ENCODE results near the gene ULK1.

ULK1 gene

GRCh38 chr12:131962069-131962468, 67.6 kb downstream of the ULK1 start:
- Histone ChIP-seq H3K79me1 (ENCODE audit: low read depth, low read length) (peaks cover 9% of the 10 kb centered on the region), H3K36me3 (replicated peaks in 1 of 2; ENCODE audit: control insufficient read depth in 2 of 2, insufficient read depth in 2 of 2, low read length in 2 of 2) (peaks cover 7 to 64% of the 10 kb centered on the region in 2 donors), H3K9me3 (replicated peaks in 1 of 2; ENCODE audit: control insufficient read depth in 2 of 2, insufficient read depth in 1 of 2, low read depth in 1 of 2, low read length in 2 of 2) (no peaks in the 10 kb centered on the region), H2BK120ac (ENCODE audit: low read depth, low read length) (no peak overlapping the region), H2AFZ (ENCODE audit: low read length) (no peak overlapping the region), H3K14ac (ENCODE audit: low read length) (no peak overlapping the region), H3K4ac (ENCODE audit: low read length) (no peak overlapping the region), H4K8ac (ENCODE audit: low read depth, low read length) (no peak overlapping the region), H3K4me3 (ENCODE audit: low read length in 2 of 2) (no peak overlapping the region), H3K27ac (replicated peaks; ENCODE audit: low read length) (no peak overlapping the region), H3K23ac (ENCODE audit: low read depth, low read length, poor library complexity) (no peak overlapping the region), H2AK5ac (ENCODE audit: low read depth, low read length) (no peak overlapping the region), H4K91ac (ENCODE audit: low read depth, low read length, poor library complexity) (no peak overlapping the region), H2BK12ac (ENCODE audit: low read length) (no peak overlapping the region), H3K4me2 (ENCODE audit: insufficient read depth, low read length, poor library complexity, severe bottlenecking) (no peak overlapping the region), H3K9ac (ENCODE audit: low read depth, low read length, poor library complexity) (peak overlapping the region; percentile 21), H2BK15ac (ENCODE audit: low read length) (no peak overlapping the region), H2BK5ac (ENCODE audit: low read length) (no peak overlapping the region), H3K27me3 (ENCODE audit: control insufficient read depth in 3 of 3, insufficient read depth in 3 of 3, low read depth in 1 of 3, low read length in 3 of 3) (no peaks in the 10 kb centered on the region), H3K4me1 (ENCODE audit: control insufficient read depth in 2 of 2, insufficient read depth in 1 of 2, low read depth in 1 of 2, low read length in 2 of 2) (no peaks in the 10 kb centered on the region), H3K18ac (ENCODE audit: low read length) (no peak overlapping the region)
- no CpG with 5 or more reads among the region's 8 CpGs for WGBS, 2 donors (ENCODE audit: extremely low coverage in 2 of 2, insufficient read length in 2 of 2, insufficient replicate concordance in 1 of 2)
- no peak for DNase-seq (ENCODE audit: low spot score)

GRCh38 chr12:131963381-131963780, 69.0 kb downstream of the ULK1 start:
- Histone ChIP-seq H3K36me3 (replicated peaks in 1 of 2; ENCODE audit: control insufficient read depth in 2 of 2, insufficient read depth in 2 of 2, low read length in 2 of 2) (peaks cover 7 to 63% of the 10 kb centered on the region in 2 donors), H3K79me1 (ENCODE audit: low read depth, low read length) (peaks cover 9% of the 10 kb centered on the region), H3K4ac (ENCODE audit: low read length) (no peak overlapping the region), H2AK5ac (ENCODE audit: low read depth, low read length) (no peak overlapping the region), H3K9me3 (replicated peaks in 1 of 2; ENCODE audit: control insufficient read depth in 2 of 2, insufficient read depth in 1 of 2, low read depth in 1 of 2, low read length in 2 of 2) (no peaks in the 10 kb centered on the region), H2BK120ac (ENCODE audit: low read depth, low read length) (no peak overlapping the region), H3K18ac (ENCODE audit: low read length) (no peak overlapping the region), H2BK5ac (ENCODE audit: low read length) (no peak overlapping the region), H3K23ac (ENCODE audit: low read depth, low read length, poor library complexity) (no peak overlapping the region), H2BK12ac (ENCODE audit: low read length) (no peak overlapping the region), H3K27me3 (ENCODE audit: control insufficient read depth in 3 of 3, insufficient read depth in 3 of 3, low read depth in 1 of 3, low read length in 3 of 3) (no peaks in the 10 kb centered on the region), H3K4me2 (ENCODE audit: insufficient read depth, low read length, poor library complexity, severe bottlenecking) (no peak overlapping the region), H3K4me1 (ENCODE audit: control insufficient read depth in 2 of 2, insufficient read depth in 1 of 2, low read depth in 1 of 2, low read length in 2 of 2) (no peaks in the 10 kb centered on the region), H3K4me3 (ENCODE audit: low read length in 2 of 2) (no peak overlapping the region), H3K27ac (replicated peaks; ENCODE audit: low read length) (no peak overlapping the region), H2BK15ac (ENCODE audit: low read length) (no peak overlapping the region), H3K9ac (ENCODE audit: low read depth, low read length, poor library complexity) (no peak overlapping the region), H4K8ac (ENCODE audit: low read depth, low read length) (no peak overlapping the region), H2AFZ (ENCODE audit: low read length) (no peak overlapping the region), H3K14ac (ENCODE audit: low read length) (no peak overlapping the region), H4K91ac (ENCODE audit: low read depth, low read length, poor library complexity) (no peak overlapping the region)
- no peak for DNase-seq (ENCODE audit: low spot score)
- no CpG with 5 or more reads among the region's 4 CpGs for WGBS, 2 donors (ENCODE audit: extremely low coverage in 2 of 2, insufficient read length in 2 of 2, insufficient replicate concordance in 1 of 2)

- Histone ChIP-seq H2BK15ac (ENCODE audit: low read length) (no peak overlapping the region), H3K18ac (ENCODE audit: low read length) (no peak overlapping the region), H3K79me1 (ENCODE audit: low read depth, low read length) (peaks cover 9% of the 10 kb centered on the region), H3K9ac (ENCODE audit: low read depth, low read length, poor library complexity) (no peak overlapping the region), H4K91ac (ENCODE audit: low read depth, low read length, poor library complexity) (no peak overlapping the region), H3K23ac (ENCODE audit: low read depth, low read length, poor library complexity) (no peak overlapping the region), H3K27me3 (ENCODE audit: control insufficient read depth in 3 of 3, insufficient read depth in 3 of 3, low read depth in 1 of 3, low read length in 3 of 3) (no peaks in the 10 kb centered on the region), H3K4me2 (ENCODE audit: insufficient read depth, low read length, poor library complexity, severe bottlenecking) (no peak overlapping the region), H3K14ac (ENCODE audit: low read length) (no peak overlapping the region), H3K36me3 (replicated peaks in 1 of 2; ENCODE audit: control insufficient read depth in 2 of 2, insufficient read depth in 2 of 2, low read length in 2 of 2) (peaks cover 5 to 50% of the 10 kb centered on the region in 2 donors), H4K8ac (ENCODE audit: low read depth, low read length) (no peak overlapping the region), H2AFZ (ENCODE audit: low read length) (no peak overlapping the region), H2BK5ac (ENCODE audit: low read length) (no peak overlapping the region), H3K4ac (ENCODE audit: low read length) (no peak overlapping the region), H3K4me3 (ENCODE audit: low read length in 2 of 2) (no peak overlapping the region), H3K9me3 (replicated peaks in 1 of 2; ENCODE audit: control insufficient read depth in 2 of 2, insufficient read depth in 1 of 2, low read depth in 1 of 2, low read length in 2 of 2) (no peaks in the 10 kb centered on the region), H2BK12ac (ENCODE audit: low read length) (no peak overlapping the region), H3K27ac (replicated peaks; ENCODE audit: low read length) (no peak overlapping the region), H2BK120ac (ENCODE audit: low read depth, low read length) (no peak overlapping the region), H2AK5ac (ENCODE audit: low read depth, low read length) (no peak overlapping the region), H3K4me1 (ENCODE audit: control insufficient read depth in 2 of 2, insufficient read depth in 1 of 2, low read depth in 1 of 2, low read length in 2 of 2) (no peaks in the 10 kb centered on the region)
- WGBS, 2 donors (ENCODE audit: extremely low coverage in 2 of 2, insufficient read length in 2 of 2, insufficient replicate concordance in 1 of 2): no CpG with 5 or more reads among the region's 2 CpGs
- DNase-seq (ENCODE audit: low spot score): no peak
Observed at GRCh38 chr12:131965073-131965472, 70.7 kb downstream of the ULK1 start.

- H3K4me3 ChIP-seq (ENCODE audit: low read length in 2 of 2): no peak overlapping the region
- no peak for DNase-seq (ENCODE audit: low spot score)
- no peaks in the 10 kb centered on the region for H3K4me1 ChIP-seq (ENCODE audit: control insufficient read depth in 2 of 2, insufficient read depth in 1 of 2, low read depth in 1 of 2, low read length in 2 of 2)
- peaks cover 9% of the 10 kb centered on the region for H3K79me1 ChIP-seq (ENCODE audit: low read depth, low read length)
- peaks cover 2 to 23% of the 10 kb centered on the region in 2 donors for H3K36me3 ChIP-seq (replicated peaks in 1 of 2; ENCODE audit: control insufficient read depth in 2 of 2, insufficient read depth in 2 of 2, low read length in 2 of 2)
- WGBS, 2 donors (ENCODE audit: extremely low coverage in 2 of 2, insufficient read length in 2 of 2, insufficient replicate concordance in 1 of 2): no CpG with 5 or more reads among the region's 1 CpG
- no peak overlapping the region for H2BK15ac ChIP-seq (ENCODE audit: low read length)
- H2BK120ac ChIP-seq (ENCODE audit: low read depth, low read length): no peak overlapping the region
- H3K23ac ChIP-seq (ENCODE audit: low read depth, low read length, poor library complexity): no peak overlapping the region
- no peaks in the 10 kb centered on the region for H3K27me3 ChIP-seq (ENCODE audit: control insufficient read depth in 3 of 3, insufficient read depth in 3 of 3, low read depth in 1 of 3, low read length in 3 of 3)
- no peak overlapping the region for H3K27ac ChIP-seq (replicated peaks; ENCODE audit: low read length)
- no peak overlapping the region for H2AFZ ChIP-seq (ENCODE audit: low read length)
- H2AK5ac ChIP-seq (ENCODE audit: low read depth, low read length): no peak overlapping the region
- no peak overlapping the region for H3K18ac ChIP-seq (ENCODE audit: low read length)
- no peak overlapping the region for H4K91ac ChIP-seq (ENCODE audit: low read depth, low read length, poor library complexity)
- no peaks in the 10 kb centered on the region for H3K9me3 ChIP-seq (replicated peaks in 1 of 2; ENCODE audit: control insufficient read depth in 2 of 2, insufficient read depth in 1 of 2, low read depth in 1 of 2, low read length in 2 of 2)
- no peak overlapping the region for H3K4me2 ChIP-seq (ENCODE audit: insufficient read depth, low read length, poor library complexity, severe bottlenecking)
- H3K4ac ChIP-seq (ENCODE audit: low read length): no peak overlapping the region
- no peak overlapping the region for H2BK5ac ChIP-seq (ENCODE audit: low read length)
- no peak overlapping the region for H3K14ac ChIP-seq (ENCODE audit: low read length)
- no peak overlapping the region for H4K8ac ChIP-seq (ENCODE audit: low read depth, low read length)
- no peak overlapping the region for H3K9ac ChIP-seq (ENCODE audit: low read depth, low read length, poor library complexity)
- H2BK12ac ChIP-seq (ENCODE audit: low read length): no peak overlapping the region
Observed at GRCh38 chr12:131971226-131971625, 76.8 kb downstream of the ULK1 start.
